ENCODE results near the gene ANXA10.
"Not testable (repeated sequence)": the region's sequence is repeated elsewhere in the genome, so short reads cannot be mapped to it uniquely, and the experiment has no call there.

Gene ANXA10

GRCh38 chr4:168134651-168135050 is 42.3 kb downstream of the ANXA10 start:
- no peaks in the 10 kb centered on the region for H4K20me1 ChIP-seq (ENCODE audit: insufficient read depth, low read length)
- H3K9ac ChIP-seq (ENCODE audit: low read length) = no peak overlapping the region
- no peak overlapping the region for H3K4me2 ChIP-seq (ENCODE audit: low read length)
- H3K79me2 ChIP-seq (ENCODE audit: insufficient read depth, low read length) = no peaks in the 10 kb centered on the region
- no peak overlapping the region for H3K27ac ChIP-seq (ENCODE audit: low read depth, low read length, poor library complexity, severe bottlenecking)
- H3K9me2 ChIP-seq (ENCODE audit: low read depth, low read length) = no peaks in the 10 kb centered on the region
- TF ChIP-seq CTCF (IDR thresholded peaks at IDR 0.05; ENCODE audit: low read length) (no peak), EZH2 (IDR thresholded peaks at IDR 0.05; ENCODE audit: borderline replicate concordance, low read length) (no peak)
- H3K27me3 ChIP-seq (ENCODE audit: insufficient read depth, low read length) = no peaks in the 10 kb centered on the region
- H2AFZ ChIP-seq (ENCODE audit: low read length) = no peak overlapping the region
- H3F3A ChIP-seq (ENCODE audit: insufficient read depth, low read length) = no peaks in the 10 kb centered on the region
- no peak overlapping the region for H3K4me3 ChIP-seq (ENCODE audit: low read depth, low read length, poor library complexity, severe bottlenecking)
- no peaks in the 10 kb centered on the region for H3K4me1 ChIP-seq (ENCODE audit: insufficient read depth, low read length, severe bottlenecking)
- no peaks in the 10 kb centered on the region for H3K36me3 ChIP-seq (ENCODE audit: insufficient read depth, low read length)
- H3K9me3 ChIP-seq (ENCODE audit: low read length) = no peaks in the 10 kb centered on the region

GRCh38 chr4:168135860-168136259 is 43.5 kb downstream of the ANXA10 start:
- H3K4me1 ChIP-seq (ENCODE audit: insufficient read depth, low read length, severe bottlenecking); H3K9ac ChIP-seq (ENCODE audit: low read length); H3K27me3 ChIP-seq (ENCODE audit: insufficient read depth, low read length); H3K4me2 ChIP-seq (ENCODE audit: low read length); H3K27ac ChIP-seq (ENCODE audit: low read depth, low read length, poor library complexity, severe bottlenecking); H3K79me2 ChIP-seq (ENCODE audit: insufficient read depth, low read length); H3K9me3 ChIP-seq (ENCODE audit: low read length); H3K36me3 ChIP-seq (ENCODE audit: insufficient read depth, low read length); H3F3A ChIP-seq (ENCODE audit: insufficient read depth, low read length); H2AFZ ChIP-seq (ENCODE audit: low read length); H3K9me2 ChIP-seq (ENCODE audit: low read depth, low read length); H3K4me3 ChIP-seq (ENCODE audit: low read depth, low read length, poor library complexity, severe bottlenecking); H4K20me1 ChIP-seq (ENCODE audit: insufficient read depth, low read length): not testable (repeated sequence)

- not testable (repeated sequence) for H3K36me3 ChIP-seq (ENCODE audit: insufficient read depth, low read length); H3K27ac ChIP-seq (ENCODE audit: low read depth, low read length, poor library complexity, severe bottlenecking); H3K79me2 ChIP-seq (ENCODE audit: insufficient read depth, low read length); H3K9me2 ChIP-seq (ENCODE audit: low read depth, low read length); H4K20me1 ChIP-seq (ENCODE audit: insufficient read depth, low read length); H3F3A ChIP-seq (ENCODE audit: insufficient read depth, low read length); H3K9ac ChIP-seq (ENCODE audit: low read length); H3K9me3 ChIP-seq (ENCODE audit: low read length); H2AFZ ChIP-seq (ENCODE audit: low read length); H3K4me2 ChIP-seq (ENCODE audit: low read length); H3K4me1 ChIP-seq (ENCODE audit: insufficient read depth, low read length, severe bottlenecking); H3K4me3 ChIP-seq (ENCODE audit: low read depth, low read length, poor library complexity, severe bottlenecking); H3K27me3 ChIP-seq (ENCODE audit: insufficient read depth, low read length)
Observed at GRCh38 chr4:168137695-168138094, 45.4 kb downstream of the ANXA10 start.

- Histone ChIP-seq H3K9me2 (ENCODE audit: low read depth, low read length) (no peaks in the 10 kb centered on the region), H3K4me3 (ENCODE audit: low read depth, low read length, poor library complexity, severe bottlenecking) (no peak overlapping the region), H3K9ac (ENCODE audit: low read length) (no peak overlapping the region), H3K9me3 (ENCODE audit: low read length) (no peaks in the 10 kb centered on the region), H3K27ac (ENCODE audit: low read depth, low read length, poor library complexity, severe bottlenecking) (no peak overlapping the region), H4K20me1 (ENCODE audit: insufficient read depth, low read length) (no peaks in the 10 kb centered on the region), H2AFZ (ENCODE audit: low read length) (no peak overlapping the region), H3K27me3 (ENCODE audit: insufficient read depth, low read length) (no peaks in the 10 kb centered on the region), H3K4me1 (ENCODE audit: insufficient read depth, low read length, severe bottlenecking) (no peaks in the 10 kb centered on the region), H3K4me2 (ENCODE audit: low read length) (no peak overlapping the region), H3K79me2 (ENCODE audit: insufficient read depth, low read length) (no peaks in the 10 kb centered on the region), H3F3A (ENCODE audit: insufficient read depth, low read length) (no peaks in the 10 kb centered on the region), H3K36me3 (ENCODE audit: insufficient read depth, low read length) (no peaks in the 10 kb centered on the region)
- TF ChIP-seq EZH2 (IDR thresholded peaks at IDR 0.05; ENCODE audit: borderline replicate concordance, low read length) (no peak), CTCF (IDR thresholded peaks at IDR 0.05; ENCODE audit: low read length) (no peak)
Observed at GRCh38 chr4:168138143-168138542, 45.8 kb downstream of the ANXA10 start.

All from OCI-LY1 (cell line).